Activated CD8-positive, alpha-beta memory T cell treated with anti-CD3 and anti-CD28 coated beads for 24 hours (primary cell): ENCODE data around the gene ANO9.
"Not testable (repeated sequence)": the region's sequence is repeated elsewhere in the genome, so short reads cannot be mapped to it uniquely, and the experiment has no call there.

ENCODE experiments used
- DNase-seq: peaks from one replicate; pipeline ENCODE4 v3.0.0-alpha.2; 2020

The ANO9 gene

DNA sequence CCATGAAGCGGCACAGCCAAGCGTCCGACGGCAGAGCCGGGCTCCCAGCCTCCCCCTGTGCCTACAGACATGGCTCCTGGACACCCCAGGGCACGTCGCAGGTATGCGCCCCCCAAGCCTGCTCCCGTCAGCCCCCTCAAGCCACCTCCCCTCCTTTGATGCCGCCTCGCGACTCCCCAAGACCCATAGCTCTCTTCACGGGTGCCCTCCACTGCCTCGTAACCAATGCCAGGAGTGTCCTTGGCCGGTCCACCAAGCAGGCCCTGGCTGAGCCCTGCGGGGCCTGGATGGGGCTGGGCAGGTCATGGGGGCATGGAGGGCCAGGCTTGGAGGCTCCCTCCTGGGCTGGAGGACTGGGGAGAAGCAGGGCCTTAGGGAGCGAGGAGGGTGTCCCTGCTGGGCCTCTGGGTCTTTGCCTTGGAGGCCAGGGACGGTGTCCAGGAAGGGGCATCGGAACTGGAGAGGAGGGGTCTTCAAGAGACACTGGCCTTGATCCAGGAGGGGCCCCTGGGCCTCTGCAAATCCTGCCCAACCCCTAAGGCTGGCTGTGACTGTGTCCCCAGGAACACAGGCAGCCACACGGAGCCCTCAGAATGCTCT, 9.2 kb downstream of the ANO9 start:
- DNase-seq: no peak

DNA sequence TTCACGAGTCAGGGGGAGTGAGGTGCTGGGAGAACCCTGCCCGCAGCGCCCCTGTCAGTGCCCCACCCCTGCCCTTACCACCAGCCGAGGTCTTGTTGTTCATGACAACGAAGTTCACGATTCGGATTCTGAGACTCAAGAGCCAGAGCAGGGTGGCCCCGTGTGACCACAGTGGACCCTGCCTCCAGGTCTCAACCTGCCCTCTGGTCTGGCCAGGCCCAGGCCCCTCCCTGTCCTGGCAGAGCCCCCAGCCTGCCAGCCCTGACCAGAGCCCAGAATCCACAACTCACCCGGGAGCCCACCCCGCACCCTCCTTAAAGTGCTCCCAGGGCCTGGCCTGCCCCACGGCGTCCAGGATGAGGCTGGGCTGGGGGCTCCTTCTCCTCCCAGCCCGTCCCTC, 9.9 kb downstream of the ANO9 start:
- no peak for DNase-seq

- no peak for DNase-seq
Measured at GRCh38 chr11:429931-430456, 11.8 kb downstream of the ANO9 start.

DNA sequence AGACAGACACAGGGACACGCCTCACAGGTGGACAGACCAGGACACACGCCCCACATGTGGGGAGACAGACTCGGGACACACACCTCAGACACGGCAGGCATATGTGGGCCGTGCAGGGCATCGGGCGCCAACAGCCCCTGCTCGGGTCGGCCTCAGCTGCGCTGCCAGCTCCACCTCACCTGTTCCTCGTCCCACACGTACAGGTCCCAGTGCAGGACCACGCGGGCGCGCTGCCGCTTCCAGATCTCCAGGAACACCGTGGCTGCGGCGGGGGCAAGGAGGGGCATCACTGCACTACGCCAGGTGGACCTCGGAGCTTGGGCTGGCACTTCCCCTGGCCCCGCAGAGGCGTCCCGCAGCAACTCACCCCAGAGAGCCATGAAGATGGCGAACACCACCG, 12.4 kb downstream of the ANO9 start:
- DNase-seq: no peak

- DNase-seq: no peak
Measured at GRCh38 chr11:428295-428694, 13.5 kb downstream of the ANO9 start.

- DNase-seq: no peak
Measured at GRCh38 chr11:426851-427250, 15.0 kb downstream of the ANO9 start.

DNA sequence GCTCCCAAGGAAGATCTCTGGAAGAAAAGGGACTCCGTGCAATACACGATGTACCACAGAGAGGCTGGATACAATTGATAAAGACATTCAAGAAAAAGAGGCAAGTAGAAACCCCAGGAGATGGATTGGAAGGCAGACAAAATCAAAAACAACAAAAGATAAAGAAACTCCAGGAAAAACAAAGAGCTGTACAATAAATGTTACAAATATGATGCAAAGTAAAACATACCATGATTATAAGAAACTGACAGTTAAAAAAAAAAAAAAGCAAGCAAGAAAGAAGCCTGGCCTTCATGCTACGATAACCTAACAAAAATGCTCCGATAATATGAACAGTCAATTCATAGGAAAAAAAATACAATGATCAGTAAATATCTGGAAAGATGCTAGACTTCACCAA, 16.5 kb downstream of the ANO9 start:
- no peak for DNase-seq

- not testable (repeated sequence) for DNase-seq
Measured at GRCh38 chr11:424766-425165, 17.0 kb downstream of the ANO9 start.

DNA sequence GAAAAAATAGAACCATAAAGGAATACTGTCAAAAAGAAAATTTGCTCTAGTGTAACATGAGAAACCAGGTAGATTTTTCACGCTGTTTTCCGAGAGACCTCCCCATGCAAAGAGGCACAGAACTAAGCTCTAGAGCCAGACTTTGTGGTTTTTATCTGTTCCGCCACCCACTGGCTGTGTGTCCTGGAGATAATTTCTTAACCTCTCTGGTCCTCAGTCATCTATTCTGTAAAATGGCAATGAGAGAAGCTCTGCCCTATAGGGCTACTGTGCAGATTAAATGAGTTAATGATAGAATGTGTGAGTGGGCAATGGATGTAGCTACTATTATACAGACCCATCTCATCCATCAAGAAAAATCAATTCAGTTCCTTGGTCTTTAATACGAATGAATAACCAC, 17.6 kb downstream of the ANO9 start:
- no peak for DNase-seq

GRCh38 chr11:422249-422656, 19.6 kb downstream of the ANO9 start:
- no peak for DNase-seq

DNA sequence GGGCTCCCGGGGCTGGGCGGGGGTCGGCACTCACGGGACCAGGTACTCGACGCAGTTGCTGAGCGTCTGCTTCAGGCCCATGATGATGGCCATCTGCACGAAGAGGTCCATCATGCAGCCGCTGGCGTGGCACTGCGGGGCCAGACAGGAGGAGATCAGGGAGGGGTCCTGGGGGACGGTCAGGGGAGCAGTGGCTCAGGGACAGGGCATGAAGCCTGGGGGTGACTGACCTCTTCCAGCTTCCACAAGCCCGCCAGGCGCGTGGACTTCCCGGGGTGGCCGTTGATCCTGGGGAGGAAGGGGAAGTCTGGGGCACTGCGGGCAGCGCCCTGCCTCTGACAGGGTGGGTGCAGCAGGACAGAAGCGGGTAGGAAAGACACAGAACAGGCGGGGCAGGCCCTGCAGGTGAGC, 20.9 kb downstream of the ANO9 start:
- DNase-seq: peak; percentile 40

GRCh38 chr11:420054-420910, 21.5 kb downstream of the ANO9 start:
- DNase-seq: peak; percentile 52

GRCh38 chr11:419248-420005, 22.4 kb downstream of the ANO9 start:
- DNase-seq: no peak

- DNase-seq: no peak
Measured at GRCh38 chr11:418343-419247, 23.2 kb downstream of the ANO9 start.

DNA sequence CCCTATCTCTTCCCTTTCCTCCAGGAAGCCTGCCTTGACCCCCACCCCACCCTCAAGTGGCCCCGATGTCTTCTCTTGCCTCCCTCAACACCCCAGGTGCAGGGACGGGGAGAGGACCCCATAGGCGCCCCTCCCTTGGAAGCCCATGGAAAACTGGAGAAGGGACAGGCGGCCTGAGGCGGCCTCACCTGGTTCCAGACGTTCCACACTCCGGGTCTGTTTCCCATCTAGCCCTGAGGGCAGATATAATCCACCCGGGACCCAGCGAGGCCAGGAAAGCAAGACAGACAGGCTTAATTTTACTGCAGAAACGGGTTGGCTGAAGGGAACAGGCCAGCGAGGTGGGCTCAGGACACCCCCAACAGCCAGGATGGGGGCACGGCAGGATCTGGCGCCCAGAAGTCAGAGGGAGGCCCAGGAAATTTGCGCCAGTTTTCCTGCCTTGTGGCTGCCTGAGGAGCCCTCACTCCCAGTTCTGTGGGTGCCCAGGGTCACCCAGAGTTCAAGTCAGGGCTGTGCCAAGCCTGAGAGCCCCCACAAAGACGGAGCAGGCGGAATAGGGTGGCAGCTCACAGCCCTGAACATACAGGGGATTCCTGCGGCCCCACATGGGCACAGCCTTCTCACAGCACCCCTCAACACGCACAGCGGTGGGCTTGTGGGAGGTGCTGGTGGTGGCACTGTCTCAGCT, 24.0 kb downstream of the ANO9 start:
- DNase-seq: no peak

- peak; percentile 80 for DNase-seq
Measured at GRCh38 chr11:416757-417621, 24.8 kb downstream of the ANO9 start.

DNA sequence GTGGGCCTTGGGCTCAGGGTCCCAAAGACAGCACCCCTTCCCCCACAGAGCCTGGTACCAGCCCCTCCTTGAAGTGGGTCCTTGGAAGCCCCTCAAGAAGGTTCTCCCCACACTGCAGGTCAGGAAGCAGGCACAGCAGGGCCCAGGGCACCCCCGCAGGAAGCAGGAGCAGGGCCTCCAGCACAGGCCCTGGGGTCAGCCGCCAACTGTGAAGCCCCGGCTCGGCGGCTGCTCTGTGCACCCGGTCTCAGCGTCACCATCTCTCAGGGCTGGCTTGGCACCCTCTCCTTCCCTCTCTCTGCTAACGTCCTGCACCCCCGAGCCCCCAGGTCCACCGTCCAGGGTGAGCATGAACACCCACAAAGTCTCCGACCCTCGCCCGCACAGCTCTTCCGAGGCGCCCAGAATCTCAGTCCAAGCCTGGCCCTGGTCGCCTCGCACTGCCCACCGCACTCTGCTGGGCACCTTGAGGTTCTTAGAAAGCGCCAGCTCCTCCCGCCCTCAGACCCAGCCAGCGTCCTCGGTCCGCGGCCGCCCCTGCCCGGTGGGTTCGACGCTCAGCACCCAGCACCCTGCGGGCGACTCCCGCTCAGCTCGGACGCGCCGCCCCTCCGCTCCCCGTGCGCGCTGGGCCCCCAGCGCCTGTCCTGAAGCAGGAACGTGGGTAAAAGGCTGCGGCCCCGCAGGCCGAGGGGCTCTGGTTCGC, 25.6 kb downstream of the ANO9 start:
- no peak for DNase-seq

- DNase-seq: no peak
Measured at GRCh38 chr11:415640-416041, 26.2 kb downstream of the ANO9 start.

- no peak for DNase-seq
Measured at GRCh38 chr11:414318-414857, 27.4 kb downstream of the ANO9 start.
